GM10266 (cell line): ENCODE data around the gene STPG4.

ENCODE experiments used
- DNase-seq: peaks from one replicate; pipeline ENCODE4 v3.0.0; 2012; ENCODE audit errors: extremely low spot score
- CTCF ChIP-seq: IDR thresholded peaks from 2 replicates; pipeline ENCODE4 v1.5.1; 2012; ENCODE audit warnings: mild to moderate bottlenecking, low read depth; ENCODE audit not compliant: control insufficient read depth, insufficient read depth; ENCODE audit errors: missing control alignments

Gene STPG4

DNA sequence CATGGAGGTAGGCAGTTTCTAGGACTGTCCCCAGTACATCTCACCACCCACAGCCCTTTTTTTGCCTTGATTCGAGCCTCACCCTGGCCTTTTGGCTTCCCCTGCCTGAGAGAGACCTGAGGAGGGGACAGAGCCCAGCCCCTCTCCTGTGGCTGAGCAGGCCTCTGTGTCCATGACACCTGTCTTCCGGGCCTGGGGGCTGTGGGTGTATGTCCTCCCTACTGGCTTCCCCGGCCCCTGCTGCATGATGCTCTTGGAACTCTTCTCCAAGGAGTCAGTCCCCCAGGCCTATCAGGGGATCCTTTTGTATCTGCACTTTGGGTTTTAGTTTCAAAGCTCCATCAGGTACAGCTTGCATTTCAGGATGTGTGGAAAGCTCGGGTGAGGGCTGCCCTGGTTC lies 80.4 kb downstream of the STPG4 start:
- TF ChIP-seq CTCF = no peak
- DNase-seq = no peak

- DNase-seq = no peak
- TF ChIP-seq CTCF = no peak
These were observed 81.5 kb downstream of the STPG4 start for GRCh38 chr2:47073641-47074040.

GRCh38 chr2:47073217-47073616 lies 81.9 kb downstream of the STPG4 start:
- no peak for DNase-seq
- TF ChIP-seq CTCF = no peak

DNA sequence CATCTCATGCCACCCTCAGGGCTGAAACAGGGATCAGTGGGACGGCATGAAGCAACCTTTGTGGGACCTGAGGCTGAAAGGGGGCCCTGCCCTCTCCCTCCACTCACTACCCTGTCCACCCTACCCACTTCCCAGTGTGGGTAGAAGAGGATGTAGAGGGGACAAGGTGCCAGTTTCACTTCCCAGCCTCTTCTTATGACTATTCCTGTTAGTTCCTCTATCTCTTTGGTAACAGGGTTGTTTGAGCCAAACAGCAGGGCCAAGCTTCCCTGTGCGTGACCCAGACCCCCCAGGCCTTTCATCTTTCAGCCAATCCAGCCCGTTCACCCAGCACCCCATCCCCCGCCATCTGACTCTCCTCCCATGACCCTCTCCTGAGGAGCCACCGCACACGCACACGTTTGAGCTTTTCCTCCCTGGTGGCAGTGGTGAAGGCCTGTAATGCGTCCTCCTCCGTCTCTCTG lies 82.3 kb downstream of the STPG4 start:
- no peak for TF ChIP-seq CTCF
- no peak for DNase-seq

DNA sequence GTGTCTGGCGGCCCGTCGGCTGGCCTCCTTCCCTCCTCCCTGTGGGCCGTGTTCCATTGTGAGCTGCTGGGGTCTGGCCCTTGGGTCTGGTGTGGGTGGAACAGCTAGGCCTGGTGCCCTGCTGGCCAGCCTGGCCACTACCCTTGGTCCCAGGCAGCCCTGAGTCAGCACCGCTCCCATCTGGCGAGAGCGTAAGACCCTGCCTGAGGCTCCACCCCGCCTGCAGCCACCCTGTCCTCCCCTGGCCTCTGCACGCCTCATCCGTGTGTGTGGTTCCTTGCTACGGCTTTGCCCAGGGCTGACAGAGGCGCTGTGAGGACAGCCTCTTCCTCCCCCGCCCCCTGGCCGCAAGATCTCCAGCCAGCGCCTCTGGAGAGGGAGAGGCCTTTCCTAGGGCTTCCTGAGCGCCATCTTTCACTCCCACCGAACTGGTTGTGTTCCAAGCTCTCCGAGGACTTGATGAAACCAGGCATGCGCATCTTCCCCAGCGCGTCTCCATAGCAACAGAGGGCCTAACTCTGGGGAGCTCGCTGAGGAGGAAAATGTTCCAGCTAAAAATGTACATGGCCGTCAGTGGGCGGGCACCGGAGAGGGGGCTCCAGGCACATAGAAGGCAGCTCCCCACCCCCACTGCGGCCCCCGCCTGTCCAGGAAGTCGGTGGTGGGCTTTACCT lies 83.0 kb downstream of the STPG4 start:
- DNase-seq = no peak
- TF ChIP-seq CTCF = no peak

DNA sequence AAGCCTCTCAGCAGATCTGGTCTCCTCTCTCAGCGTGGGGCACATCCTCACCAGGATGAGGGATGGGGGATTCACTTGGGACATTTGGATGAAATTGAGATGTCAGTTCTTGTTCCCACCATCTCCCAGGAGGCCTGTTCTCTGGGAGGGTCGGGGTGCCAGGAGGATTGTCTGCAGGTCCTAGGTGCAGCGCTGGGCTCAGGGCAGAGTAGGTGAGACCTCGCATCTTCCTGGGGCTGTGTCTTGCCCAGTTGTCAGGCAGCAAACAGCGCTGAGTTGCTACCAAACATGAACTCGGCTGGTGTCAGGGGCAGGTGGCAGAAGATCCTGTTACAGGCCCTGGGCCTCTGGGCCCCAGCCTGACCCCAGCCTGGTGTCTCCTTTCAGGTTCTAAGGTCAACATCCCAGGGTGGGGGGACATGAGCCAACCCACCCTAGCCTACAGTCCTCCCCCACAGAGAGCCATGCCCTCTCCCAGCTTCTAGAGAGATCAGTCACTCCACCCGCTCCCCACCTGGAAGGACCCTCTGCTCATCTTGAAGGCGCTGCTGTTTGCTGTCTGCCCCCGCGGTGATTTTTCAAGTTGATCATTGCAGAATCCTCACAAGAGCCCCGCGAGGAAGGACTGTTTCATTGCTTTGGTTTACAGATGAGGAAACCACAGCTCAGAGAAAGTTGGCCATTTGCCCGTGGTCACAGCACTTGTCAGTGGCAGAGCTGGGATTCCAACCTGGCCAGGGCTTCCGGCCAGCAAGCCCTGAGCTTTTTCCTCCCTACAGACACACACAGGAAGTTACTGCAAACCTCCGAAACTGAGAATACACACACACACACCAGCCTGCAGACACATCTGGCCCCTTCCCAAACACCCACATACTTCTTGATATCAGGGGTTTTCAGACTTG lies 83.9 kb downstream of the STPG4 start:
- peak; percentile 75 for DNase-seq
- no peak for TF ChIP-seq CTCF

GRCh38 chr2:47070155-47070919 lies 84.8 kb downstream of the STPG4 start:
- TF ChIP-seq CTCF = no peak
- no peak for DNase-seq
